MM.1S (cell line): ENCODE results near the gene RICTOR.

Experiments
- DNase-seq: peaks from one replicate; pipeline ENCODE4 v3.0.0-alpha.2; 2015
- H2AFZ ChIP-seq: fragments of 300-600 bp; sonication (generic); 2 replicates; pipeline ENCODE4 v1.6.0; 2016; ENCODE audit warnings: antibody characterized with exemption, low read length
- H3F3A ChIP-seq: fragments of 300-600 bp; sonication (generic); 2 replicates; pipeline ENCODE4 v1.6.1; 2016; ENCODE audit warnings: mild to moderate bottlenecking, antibody characterized with exemption, low read length, moderate library complexity, mixed read lengths; ENCODE audit not compliant: insufficient read depth
- H3K27ac ChIP-seq: fragments of 300-600 bp; sonication (generic); 2 replicates; pipeline ENCODE4 v1.5.1; 2016; ENCODE audit warnings: mild to moderate bottlenecking, low read length
- H3K27me3 ChIP-seq: fragments of 300-600 bp; sonication (generic); replicated peaks from 2 replicates; pipeline ENCODE4 v1.6.0; 2016; ENCODE audit warnings: low read length; ENCODE audit not compliant: insufficient read depth
- H3K36me3 ChIP-seq: fragments of 300-600 bp; sonication (generic); replicated peaks from 2 replicates; pipeline ENCODE4 v1.6.1; 2016; ENCODE audit warnings: mild to moderate bottlenecking, low read length, mixed read lengths; ENCODE audit not compliant: insufficient read depth
- H3K4me1 ChIP-seq: fragments of 300-600 bp; sonication (generic); 2 replicates; pipeline ENCODE4 v1.6.1; 2016; ENCODE audit warnings: low read length, mixed read lengths
- H3K4me2 ChIP-seq: fragments of 300-600 bp; sonication (generic); 2 replicates; pipeline ENCODE4 v1.6.0; 2016; ENCODE audit warnings: low read depth, low read length
- H3K4me3 ChIP-seq: fragments of 300-600 bp; sonication (generic); 2 replicates; pipeline ENCODE4 v1.5.1; 2016; ENCODE audit warnings: low read length, mixed read lengths
- H3K79me2 ChIP-seq: fragments of 300-600 bp; sonication (generic); 2 replicates; pipeline ENCODE4 v1.6.1; 2016; ENCODE audit warnings: mixed run types, low read length, mixed read lengths
- H3K9ac ChIP-seq: fragments of 300-600 bp; sonication (generic); 2 replicates; pipeline ENCODE4 v1.6.1; 2016; ENCODE audit warnings: low read length, mixed read lengths
- H3K9me2 ChIP-seq: fragments of 300-600 bp; sonication (generic); replicated peaks from 2 replicates; pipeline ENCODE4 v1.6.1; 2016; ENCODE audit warnings: mild to moderate bottlenecking, low read length, mixed read lengths; ENCODE audit not compliant: insufficient read depth
- H3K9me3 ChIP-seq: fragments of 300-600 bp; sonication (generic); replicated peaks from 2 replicates; pipeline ENCODE4 v1.6.1; 2016; ENCODE audit warnings: mild to moderate bottlenecking, low read length, mixed read lengths; ENCODE audit not compliant: insufficient read depth
- H4K20me1 ChIP-seq: fragments of 300-600 bp; sonication (generic); 2 replicates; pipeline ENCODE4 v1.6.1; 2016; ENCODE audit warnings: mild to moderate bottlenecking, low read length, moderate library complexity, mixed read lengths; ENCODE audit not compliant: insufficient read depth
- CTCF ChIP-seq: fragments of 300-600 bp; sonication (generic); IDR thresholded peaks from 2 replicates; pipeline ENCODE4 v1.5.1; 2016; ENCODE audit warnings: antibody characterized with exemption, low read length, mixed read lengths
- EZH2 ChIP-seq: fragments of 300-600 bp; sonication (generic); optimal IDR thresholded peaks from 2 replicates; pipeline ENCODE3; 2017; ENCODE audit warnings: low read depth, mild to moderate bottlenecking, antibody characterized with exemption, low read length, mixed read lengths
- EZH2phosphoT487 ChIP-seq: fragments of 300-600 bp; sonication (generic); IDR thresholded peaks from 2 replicates; pipeline ENCODE4 v1.6.1; 2018; ENCODE audit warnings: antibody characterized with exemption, low read length

The RICTOR gene

GRCh38 chr5:39108987-39109386, 34.8 kb upstream of the RICTOR start:
- TF ChIP-seq CTCF (no peak), EZH2 (no peak), EZH2phosphoT487 (no peak)
- Histone ChIP-seq H3K27ac (no peak overlapping the region), H3K36me3 (no peaks in the 10 kb centered on the region), H3K4me1 (no peaks in the 10 kb centered on the region), H4K20me1 (no peaks in the 10 kb centered on the region), H3K4me3 (no peak overlapping the region), H3K9ac (no peak overlapping the region), H3K9me2 (no peaks in the 10 kb centered on the region), H3K79me2 (no peaks in the 10 kb centered on the region), H3K4me2 (no peak overlapping the region), H2AFZ (no peak overlapping the region), H3F3A (no peaks in the 10 kb centered on the region), H3K9me3 (no peaks in the 10 kb centered on the region), H3K27me3 (no peaks in the 10 kb centered on the region)
- DNase-seq = no peak

- Histone ChIP-seq H3K27ac (no peak overlapping the region), H3K4me1 (no peaks in the 10 kb centered on the region), H3K27me3 (no peaks in the 10 kb centered on the region), H3F3A (no peaks in the 10 kb centered on the region), H3K4me3 (no peak overlapping the region), H2AFZ (no peak overlapping the region), H4K20me1 (no peaks in the 10 kb centered on the region), H3K79me2 (no peaks in the 10 kb centered on the region), H3K9me3 (no peaks in the 10 kb centered on the region), H3K9me2 (no peaks in the 10 kb centered on the region), H3K9ac (no peak overlapping the region), H3K36me3 (no peaks in the 10 kb centered on the region), H3K4me2 (no peak overlapping the region)
- DNase-seq = no peak
- TF ChIP-seq EZH2 (no peak), CTCF (no peak), EZH2phosphoT487 (no peak)
Observed at GRCh38 chr5:39107350-39107749, 33.2 kb upstream of the RICTOR start.

GRCh38 chr5:39106322-39106721, 32.1 kb upstream of the RICTOR start:
- peak; percentile 44 for TF ChIP-seq CTCF
- TF ChIP-seq EZH2phosphoT487 = no peak
- no peaks in the 10 kb centered on the region for H3K36me3 ChIP-seq
- H4K20me1 ChIP-seq = no peaks in the 10 kb centered on the region
- H3K9me3 ChIP-seq = no peaks in the 10 kb centered on the region
- DNase-seq = peak; percentile 15
- H3K27ac ChIP-seq = no peak overlapping the region
- no peak overlapping the region for H3K9ac ChIP-seq
- no peaks in the 10 kb centered on the region for H3K27me3 ChIP-seq
- no peaks in the 10 kb centered on the region for H3K4me1 ChIP-seq
- no peaks in the 10 kb centered on the region for H3K9me2 ChIP-seq
- H3K4me2 ChIP-seq = peak overlapping the region; percentile 14; the same call in 1 of the 2 replicates
- H2AFZ ChIP-seq = no peak overlapping the region
- no peaks in the 10 kb centered on the region for H3F3A ChIP-seq
- H3K4me3 ChIP-seq = no peak overlapping the region
- no peaks in the 10 kb centered on the region for H3K79me2 ChIP-seq

GRCh38 chr5:39104221-39104620, 30.0 kb upstream of the RICTOR start:
- no peak for DNase-seq
- H3K4me3 ChIP-seq = no peak overlapping the region
- no peaks in the 10 kb centered on the region for H3K4me1 ChIP-seq
- H3K27me3 ChIP-seq = no peaks in the 10 kb centered on the region
- H3K9ac ChIP-seq = no peak overlapping the region
- no peaks in the 10 kb centered on the region for H3F3A ChIP-seq
- H3K79me2 ChIP-seq = no peaks in the 10 kb centered on the region
- H4K20me1 ChIP-seq = no peaks in the 10 kb centered on the region
- no peak overlapping the region for H3K4me2 ChIP-seq
- no peak for TF ChIP-seq CTCF
- no peaks in the 10 kb centered on the region for H3K9me2 ChIP-seq
- H3K36me3 ChIP-seq = no peaks in the 10 kb centered on the region
- no peak overlapping the region for H3K27ac ChIP-seq
- H2AFZ ChIP-seq = no peak overlapping the region
- no peaks in the 10 kb centered on the region for H3K9me3 ChIP-seq
